GM12801 (cell line): Measurements from ENCODE around the gene PUS3.

Source experiments
- TF ChIP-seq, protein P1 (sequence below): IDR thresholded peaks from one replicate; pipeline ENCODE4 v1.5.1; 2011; ENCODE audit warnings: control low read depth; ENCODE audit not compliant: insufficient read length; ENCODE audit errors: extremely low read depth

The PUS3 gene, protein sequence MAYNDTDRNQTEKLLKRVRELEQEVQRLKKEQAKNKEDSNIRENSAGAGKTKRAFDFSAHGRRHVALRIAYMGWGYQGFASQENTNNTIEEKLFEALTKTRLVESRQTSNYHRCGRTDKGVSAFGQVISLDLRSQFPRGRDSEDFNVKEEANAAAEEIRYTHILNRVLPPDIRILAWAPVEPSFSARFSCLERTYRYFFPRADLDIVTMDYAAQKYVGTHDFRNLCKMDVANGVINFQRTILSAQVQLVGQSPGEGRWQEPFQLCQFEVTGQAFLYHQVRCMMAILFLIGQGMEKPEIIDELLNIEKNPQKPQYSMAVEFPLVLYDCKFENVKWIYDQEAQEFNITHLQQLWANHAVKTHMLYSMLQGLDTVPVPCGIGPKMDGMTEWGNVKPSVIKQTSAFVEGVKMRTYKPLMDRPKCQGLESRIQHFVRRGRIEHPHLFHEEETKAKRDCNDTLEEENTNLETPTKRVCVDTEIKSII

DNA sequence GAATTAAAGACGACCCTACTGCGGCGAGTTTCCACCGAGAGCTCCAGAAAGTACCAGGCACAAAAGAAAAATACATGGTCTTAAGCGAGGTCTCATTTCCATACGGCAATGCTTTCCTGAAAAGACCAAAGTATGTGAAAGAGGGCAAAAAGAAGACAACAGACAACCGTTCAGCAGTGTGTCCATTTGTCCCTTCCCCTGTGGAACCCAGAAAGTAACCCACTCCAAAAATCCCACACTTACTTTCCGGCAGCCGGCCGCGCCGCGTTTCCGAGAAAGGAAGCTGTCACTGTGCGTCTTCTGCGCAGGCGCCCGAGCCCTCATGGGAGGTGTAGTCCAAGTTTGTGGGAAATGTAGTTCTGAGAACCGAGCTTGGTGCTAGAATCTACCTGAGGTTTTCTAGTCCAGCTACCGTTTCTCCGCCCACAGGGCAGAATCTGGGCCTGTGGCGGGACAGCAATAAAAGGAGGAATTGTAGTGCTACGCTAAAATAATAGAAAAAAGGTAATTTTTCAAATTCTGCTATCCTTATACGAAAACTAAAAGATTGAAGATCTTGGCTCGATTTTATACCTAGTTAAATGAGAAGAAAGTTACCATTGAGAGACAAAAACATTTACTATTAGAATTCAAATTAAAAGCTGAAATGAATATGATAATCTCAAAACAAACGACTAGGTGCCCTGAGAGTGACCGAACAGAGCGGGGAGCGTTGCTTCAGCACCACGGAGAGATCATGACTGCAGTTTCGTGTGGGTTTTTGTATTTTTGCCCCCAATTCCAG lies at the start of gene PUS3:
TSS of gene PUS3 (minus strand) at position 280 of the 784 bp plus-strand sequence. CDS start 6,922 bp downstream, outside the sequence.
- TF ChIP-seq, protein P1, sequence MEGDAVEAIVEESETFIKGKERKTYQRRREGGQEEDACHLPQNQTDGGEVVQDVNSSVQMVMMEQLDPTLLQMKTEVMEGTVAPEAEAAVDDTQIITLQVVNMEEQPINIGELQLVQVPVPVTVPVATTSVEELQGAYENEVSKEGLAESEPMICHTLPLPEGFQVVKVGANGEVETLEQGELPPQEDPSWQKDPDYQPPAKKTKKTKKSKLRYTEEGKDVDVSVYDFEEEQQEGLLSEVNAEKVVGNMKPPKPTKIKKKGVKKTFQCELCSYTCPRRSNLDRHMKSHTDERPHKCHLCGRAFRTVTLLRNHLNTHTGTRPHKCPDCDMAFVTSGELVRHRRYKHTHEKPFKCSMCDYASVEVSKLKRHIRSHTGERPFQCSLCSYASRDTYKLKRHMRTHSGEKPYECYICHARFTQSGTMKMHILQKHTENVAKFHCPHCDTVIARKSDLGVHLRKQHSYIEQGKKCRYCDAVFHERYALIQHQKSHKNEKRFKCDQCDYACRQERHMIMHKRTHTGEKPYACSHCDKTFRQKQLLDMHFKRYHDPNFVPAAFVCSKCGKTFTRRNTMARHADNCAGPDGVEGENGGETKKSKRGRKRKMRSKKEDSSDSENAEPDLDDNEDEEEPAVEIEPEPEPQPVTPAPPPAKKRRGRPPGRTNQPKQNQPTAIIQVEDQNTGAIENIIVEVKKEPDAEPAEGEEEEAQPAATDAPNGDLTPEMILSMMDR: no peak

DNA sequence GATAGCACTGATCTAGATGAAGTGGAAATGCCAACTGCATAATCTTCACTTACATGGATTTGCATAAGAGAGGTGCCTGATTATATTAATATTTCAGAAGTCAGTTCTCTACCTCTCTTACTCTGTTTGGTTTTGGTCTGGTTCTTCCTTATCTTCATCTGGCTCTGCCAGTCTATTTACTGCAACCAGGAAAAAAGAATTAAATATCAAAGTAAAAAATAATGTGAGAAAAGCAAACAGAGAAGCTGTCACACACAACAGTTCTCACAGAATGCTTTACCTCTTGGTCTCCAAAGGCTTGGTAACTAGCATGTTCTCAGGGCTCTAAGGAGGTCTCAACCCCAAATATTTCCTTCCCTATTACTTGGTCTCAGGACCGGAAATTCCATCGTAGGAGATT lies 49.6 kb upstream of the PUS3 start:
- TF ChIP-seq, protein P1: no peak

DNA sequence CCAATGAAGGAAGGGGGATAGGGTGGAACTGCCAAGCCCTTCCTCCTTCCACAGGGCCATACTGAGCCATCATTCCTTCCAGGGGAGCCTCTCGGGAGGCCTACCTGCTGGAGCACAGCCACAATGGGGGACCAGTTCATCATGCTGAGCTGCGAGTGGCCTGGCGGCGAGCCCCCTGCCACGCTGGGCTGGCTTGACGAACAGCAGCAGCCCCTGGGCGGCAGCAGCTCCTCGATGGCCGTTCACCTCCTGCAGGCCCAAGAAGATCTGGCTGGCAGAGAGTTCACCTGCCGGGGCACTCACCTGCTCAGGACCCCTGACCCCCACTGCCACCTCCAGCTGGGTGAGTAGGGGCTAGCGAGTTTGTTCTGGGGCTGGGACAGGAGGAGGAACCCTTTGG lies 48.7 kb upstream of the PUS3 start:
- TF ChIP-seq, protein P1: no peak

DNA sequence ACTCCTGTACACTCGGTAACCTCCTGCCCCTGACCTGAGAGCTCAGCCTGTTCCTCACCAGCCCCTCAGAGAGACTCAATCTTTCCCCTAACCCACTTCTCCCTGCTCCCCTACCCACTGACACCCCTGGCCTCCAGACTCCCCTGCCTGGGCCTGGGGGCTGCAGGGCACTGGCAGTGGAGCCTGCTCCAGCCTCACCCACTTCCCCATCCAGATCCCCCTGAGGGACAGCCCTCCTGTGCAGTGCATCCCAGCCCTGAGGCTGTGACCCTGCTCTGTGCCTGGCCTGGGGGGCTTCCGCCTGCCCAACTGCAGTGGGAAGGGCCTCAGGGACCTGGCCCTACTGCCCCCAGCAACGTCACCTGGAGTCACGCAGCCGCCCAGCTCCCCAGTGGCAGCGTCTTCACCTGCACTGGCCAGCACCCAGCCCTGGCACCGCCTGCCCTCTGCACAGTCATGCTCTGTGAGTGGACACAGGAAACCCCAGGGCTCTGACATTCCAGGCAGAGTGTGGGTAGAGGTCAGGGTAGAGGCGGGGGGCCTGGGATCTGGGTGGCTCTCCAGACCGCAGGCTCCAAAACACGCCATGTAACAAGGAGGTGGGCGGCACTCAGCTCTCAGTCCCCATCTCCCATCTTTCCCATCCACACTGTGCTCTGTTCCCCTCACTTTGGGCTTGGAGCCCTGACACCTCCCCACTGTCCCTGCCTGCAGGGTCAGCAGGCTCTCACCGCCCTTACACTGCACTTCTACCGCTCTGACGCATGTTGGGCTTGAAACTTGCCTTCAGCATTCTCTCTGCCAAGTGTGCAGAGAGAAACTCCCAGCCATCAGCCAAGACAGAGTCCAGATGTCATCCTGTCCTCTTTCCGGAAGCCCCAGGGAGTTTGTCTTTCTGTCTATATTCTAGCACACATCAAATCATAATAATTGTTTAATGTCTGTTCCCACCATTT lies 48.0 kb upstream of the PUS3 start:
- TF ChIP-seq, protein P1: no peak

DNA sequence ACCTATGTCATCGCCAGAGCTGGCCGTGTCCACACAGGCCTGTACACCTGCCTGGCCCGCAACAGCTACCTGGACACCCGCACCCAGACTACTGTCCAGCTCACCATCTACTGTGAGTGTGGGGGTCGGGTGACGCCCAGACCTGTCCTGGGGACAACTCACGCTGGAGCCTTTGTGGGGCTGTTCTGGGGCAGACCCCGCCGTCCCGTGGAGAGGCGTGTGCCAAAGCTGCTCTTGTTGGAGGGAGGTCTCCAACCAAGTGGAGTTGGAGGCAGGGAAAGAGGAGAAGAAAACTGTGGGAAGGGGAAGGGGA lies 47.1 kb upstream of the PUS3 start:
- TF ChIP-seq, protein P1: no peak

DNA sequence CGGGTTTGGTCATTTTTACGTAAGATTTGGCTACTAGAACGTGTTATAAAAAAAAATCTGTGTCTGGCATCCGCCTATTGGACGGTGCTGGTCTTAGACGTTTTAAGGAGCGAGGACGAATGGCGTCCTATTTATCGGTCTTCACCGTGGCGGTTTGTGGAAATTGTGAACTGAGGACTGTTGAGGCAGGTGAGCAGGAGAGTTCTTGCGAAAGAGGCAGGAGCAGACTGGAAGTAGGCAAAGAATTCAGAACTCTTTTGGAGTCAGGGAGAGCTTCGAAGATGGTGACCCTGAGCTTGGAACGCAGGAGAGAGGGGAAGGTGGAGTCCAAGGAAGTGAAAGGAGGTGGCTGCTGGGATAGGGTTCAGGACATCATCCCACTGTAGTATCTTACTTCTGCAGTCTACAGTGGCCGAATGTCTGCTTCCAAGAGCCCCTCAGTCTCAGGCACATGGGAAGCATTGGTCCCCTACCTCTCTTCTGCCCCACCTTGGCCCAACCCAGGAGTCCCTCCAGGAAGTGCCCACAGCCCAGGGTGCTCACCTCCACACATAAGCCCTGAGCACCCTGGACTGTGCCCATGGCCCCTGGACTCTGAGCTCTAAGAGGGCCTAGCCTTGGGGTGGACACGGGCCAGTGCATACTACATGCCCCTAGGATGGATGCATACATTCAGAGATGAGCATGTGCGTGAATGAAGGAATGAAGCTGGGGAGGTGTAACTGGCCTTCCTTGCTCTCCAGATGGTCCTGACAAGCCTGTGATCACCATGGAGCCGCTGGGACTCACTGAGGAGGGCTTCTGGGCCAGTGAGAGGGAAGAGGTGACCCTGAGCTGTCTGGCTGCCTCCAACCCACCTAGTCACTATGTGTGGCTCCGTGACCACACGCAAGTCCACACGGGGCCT lies 46.5 kb upstream of the PUS3 start:
- TF ChIP-seq, protein P1: no peak
